ENCODE measurements around the gene RNASEH2B.

The RNASEH2B gene

DNA sequence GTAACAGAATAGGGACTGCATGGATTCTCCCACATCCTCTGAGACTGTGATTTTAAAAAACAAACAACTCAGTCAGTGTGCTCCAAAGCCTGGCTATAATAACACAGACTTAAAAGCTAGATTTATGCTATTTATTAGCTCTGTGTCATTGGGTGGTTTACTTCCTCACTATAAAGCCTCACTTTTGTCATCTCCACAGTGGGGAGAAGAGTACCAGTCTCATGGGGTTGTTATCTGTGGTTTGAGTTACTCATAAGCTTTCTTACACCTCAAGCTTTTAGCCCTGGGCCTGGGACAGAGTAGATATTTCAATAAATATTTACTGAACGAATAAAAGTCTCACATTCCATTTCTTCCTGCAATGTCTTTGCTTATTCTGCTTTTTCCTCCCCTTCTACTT is 5.3 kb downstream of the RNASEH2B start:
- H3K27me3 ChIP-seq (ENCODE audit: insufficient read depth, low read depth) = no peaks in the 10 kb centered on the region
- no peak overlapping the region for H3K9ac ChIP-seq
- no peak overlapping the region for H2AFZ ChIP-seq (ENCODE audit: low read depth)
- no peak overlapping the region for H3K27ac ChIP-seq
- peaks cover 75% of the 10 kb centered on the region for H3K79me2 ChIP-seq (ENCODE audit: insufficient read depth, low read depth)
- TF ChIP-seq, protein P1, sequence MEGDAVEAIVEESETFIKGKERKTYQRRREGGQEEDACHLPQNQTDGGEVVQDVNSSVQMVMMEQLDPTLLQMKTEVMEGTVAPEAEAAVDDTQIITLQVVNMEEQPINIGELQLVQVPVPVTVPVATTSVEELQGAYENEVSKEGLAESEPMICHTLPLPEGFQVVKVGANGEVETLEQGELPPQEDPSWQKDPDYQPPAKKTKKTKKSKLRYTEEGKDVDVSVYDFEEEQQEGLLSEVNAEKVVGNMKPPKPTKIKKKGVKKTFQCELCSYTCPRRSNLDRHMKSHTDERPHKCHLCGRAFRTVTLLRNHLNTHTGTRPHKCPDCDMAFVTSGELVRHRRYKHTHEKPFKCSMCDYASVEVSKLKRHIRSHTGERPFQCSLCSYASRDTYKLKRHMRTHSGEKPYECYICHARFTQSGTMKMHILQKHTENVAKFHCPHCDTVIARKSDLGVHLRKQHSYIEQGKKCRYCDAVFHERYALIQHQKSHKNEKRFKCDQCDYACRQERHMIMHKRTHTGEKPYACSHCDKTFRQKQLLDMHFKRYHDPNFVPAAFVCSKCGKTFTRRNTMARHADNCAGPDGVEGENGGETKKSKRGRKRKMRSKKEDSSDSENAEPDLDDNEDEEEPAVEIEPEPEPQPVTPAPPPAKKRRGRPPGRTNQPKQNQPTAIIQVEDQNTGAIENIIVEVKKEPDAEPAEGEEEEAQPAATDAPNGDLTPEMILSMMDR (conservative IDR thresholded peaks at IDR 0.05; ENCODE audit: low read depth, low read length) = no peak
- no peaks in the 10 kb centered on the region for H3K36me3 ChIP-seq (ENCODE audit: insufficient read depth)
- no peaks in the 10 kb centered on the region for H4K20me1 ChIP-seq (ENCODE audit: insufficient read depth)
- H3K4me1 ChIP-seq (ENCODE audit: low read depth, poor library complexity, severe bottlenecking) = peaks cover 37% of the 10 kb centered on the region
- no peak overlapping the region for H3K4me2 ChIP-seq
- no peak overlapping the region for H3K4me3 ChIP-seq (IDR thresholded peaks at IDR 0.05; ENCODE audit: insufficient read depth, low read depth, low read length)

DNA sequence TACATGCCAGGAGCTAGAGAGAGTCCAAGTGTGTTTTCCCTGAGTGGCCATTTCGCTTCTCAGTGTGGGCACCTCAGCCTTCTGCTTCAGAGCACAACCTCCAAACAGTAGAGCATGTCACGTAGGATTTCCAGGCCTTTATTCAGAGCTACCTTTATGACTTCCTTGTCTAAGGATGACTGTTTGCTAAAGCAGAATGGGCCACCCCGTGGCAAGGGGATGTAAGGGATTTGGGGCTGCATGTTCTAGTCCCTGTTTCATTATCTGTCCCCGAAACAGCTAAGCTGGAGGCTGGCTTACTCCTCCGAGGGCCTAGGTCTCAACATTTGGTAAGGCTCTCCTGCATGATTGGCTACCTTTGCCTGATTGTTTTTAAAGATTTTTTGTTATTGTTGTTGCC is 6.0 kb downstream of the RNASEH2B start:
- TF ChIP-seq, protein P1 (conservative IDR thresholded peaks at IDR 0.05; ENCODE audit: low read depth, low read length) = no peak
- H3K27me3 ChIP-seq (ENCODE audit: insufficient read depth, low read depth) = no peaks in the 10 kb centered on the region
- H3K79me2 ChIP-seq (ENCODE audit: insufficient read depth, low read depth) = peaks cover 74% of the 10 kb centered on the region
- H2AFZ ChIP-seq (ENCODE audit: low read depth) = no peak overlapping the region
- H3K4me2 ChIP-seq = no peak overlapping the region
- H4K20me1 ChIP-seq (ENCODE audit: insufficient read depth) = no peaks in the 10 kb centered on the region
- no peak overlapping the region for H3K27ac ChIP-seq
- H3K4me3 ChIP-seq (IDR thresholded peaks at IDR 0.05; ENCODE audit: insufficient read depth, low read depth, low read length) = no peak overlapping the region
- H3K4me1 ChIP-seq (ENCODE audit: low read depth, poor library complexity, severe bottlenecking) = peaks cover 37% of the 10 kb centered on the region
- H3K9ac ChIP-seq = no peak overlapping the region
- H3K36me3 ChIP-seq (ENCODE audit: insufficient read depth) = no peaks in the 10 kb centered on the region

DNA sequence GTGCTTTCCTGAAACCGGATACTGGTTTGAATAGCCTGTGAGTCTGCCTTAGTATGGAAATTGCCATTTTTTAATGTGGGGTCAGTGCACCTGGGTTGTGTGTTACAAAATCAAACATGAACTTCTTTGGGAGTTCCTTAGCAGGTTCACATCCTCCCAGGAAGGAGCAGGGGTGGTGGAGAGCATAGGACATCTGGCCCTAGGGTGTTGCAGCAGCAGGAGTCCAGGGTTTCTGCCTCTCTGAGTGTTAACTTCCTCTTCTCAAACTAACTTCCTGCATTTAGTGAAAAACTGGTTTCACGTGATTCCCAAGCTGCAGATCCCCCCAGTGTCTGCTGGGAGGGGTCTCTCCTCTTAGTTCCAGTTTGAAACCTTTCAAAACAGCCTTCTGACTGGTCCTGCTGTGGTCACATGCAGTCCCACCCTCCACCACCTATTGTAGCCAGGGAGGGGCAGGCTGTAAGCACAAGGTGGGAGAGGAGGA is 7.2 kb downstream of the RNASEH2B start:
- H3K4me1 ChIP-seq (ENCODE audit: low read depth, poor library complexity, severe bottlenecking) = peaks cover 35% of the 10 kb centered on the region
- no peaks in the 10 kb centered on the region for H3K27me3 ChIP-seq (ENCODE audit: insufficient read depth, low read depth)
- H4K20me1 ChIP-seq (ENCODE audit: insufficient read depth) = no peaks in the 10 kb centered on the region
- H3K27ac ChIP-seq = no peak overlapping the region
- no peak overlapping the region for H3K9ac ChIP-seq
- H3K4me3 ChIP-seq (IDR thresholded peaks at IDR 0.05; ENCODE audit: insufficient read depth, low read depth, low read length) = no peak overlapping the region
- H3K36me3 ChIP-seq (ENCODE audit: insufficient read depth) = no peaks in the 10 kb centered on the region
- TF ChIP-seq, protein P1 (conservative IDR thresholded peaks at IDR 0.05; ENCODE audit: low read depth, low read length) = no peak
- H3K79me2 ChIP-seq (ENCODE audit: insufficient read depth, low read depth) = peaks cover 62% of the 10 kb centered on the region
- H2AFZ ChIP-seq (ENCODE audit: low read depth) = no peak overlapping the region
- no peak overlapping the region for H3K4me2 ChIP-seq

DNA sequence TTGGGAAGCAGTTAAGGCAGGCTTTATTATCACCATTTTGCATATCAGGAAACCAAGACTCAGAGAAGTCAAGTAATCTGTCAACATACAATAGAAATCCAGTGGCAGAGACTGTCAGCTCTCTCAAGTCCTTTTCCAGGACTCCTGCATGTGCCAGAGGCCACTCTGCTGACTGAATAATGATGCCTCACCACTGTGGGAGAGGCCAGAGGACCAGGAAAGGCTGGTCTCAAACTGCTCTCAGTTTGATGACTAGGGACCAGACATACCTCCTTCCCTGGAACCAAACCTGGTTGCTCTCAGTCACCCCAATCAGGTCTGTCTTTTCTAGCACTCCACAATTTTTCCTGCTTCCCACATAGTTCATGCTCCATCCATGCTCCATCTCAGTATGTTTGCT is 8.0 kb downstream of the RNASEH2B start:
- H3K79me2 ChIP-seq (ENCODE audit: insufficient read depth, low read depth) = peaks cover 55% of the 10 kb centered on the region
- no peaks in the 10 kb centered on the region for H3K27me3 ChIP-seq (ENCODE audit: insufficient read depth, low read depth)
- H3K36me3 ChIP-seq (ENCODE audit: insufficient read depth) = no peaks in the 10 kb centered on the region
- H3K27ac ChIP-seq = no peak overlapping the region
- TF ChIP-seq, protein P1 (conservative IDR thresholded peaks at IDR 0.05; ENCODE audit: low read depth, low read length) = no peak
- H4K20me1 ChIP-seq (ENCODE audit: insufficient read depth) = no peaks in the 10 kb centered on the region
- H3K4me2 ChIP-seq = no peak overlapping the region
- H3K4me1 ChIP-seq (ENCODE audit: low read depth, poor library complexity, severe bottlenecking) = peaks cover 28% of the 10 kb centered on the region
- H3K9ac ChIP-seq = no peak overlapping the region
- no peak overlapping the region for H3K4me3 ChIP-seq (IDR thresholded peaks at IDR 0.05; ENCODE audit: insufficient read depth, low read depth, low read length)
- H2AFZ ChIP-seq (ENCODE audit: low read depth) = no peak overlapping the region
